ENCODE data around the gene ABCB10.

Gene ABCB10

DNA sequence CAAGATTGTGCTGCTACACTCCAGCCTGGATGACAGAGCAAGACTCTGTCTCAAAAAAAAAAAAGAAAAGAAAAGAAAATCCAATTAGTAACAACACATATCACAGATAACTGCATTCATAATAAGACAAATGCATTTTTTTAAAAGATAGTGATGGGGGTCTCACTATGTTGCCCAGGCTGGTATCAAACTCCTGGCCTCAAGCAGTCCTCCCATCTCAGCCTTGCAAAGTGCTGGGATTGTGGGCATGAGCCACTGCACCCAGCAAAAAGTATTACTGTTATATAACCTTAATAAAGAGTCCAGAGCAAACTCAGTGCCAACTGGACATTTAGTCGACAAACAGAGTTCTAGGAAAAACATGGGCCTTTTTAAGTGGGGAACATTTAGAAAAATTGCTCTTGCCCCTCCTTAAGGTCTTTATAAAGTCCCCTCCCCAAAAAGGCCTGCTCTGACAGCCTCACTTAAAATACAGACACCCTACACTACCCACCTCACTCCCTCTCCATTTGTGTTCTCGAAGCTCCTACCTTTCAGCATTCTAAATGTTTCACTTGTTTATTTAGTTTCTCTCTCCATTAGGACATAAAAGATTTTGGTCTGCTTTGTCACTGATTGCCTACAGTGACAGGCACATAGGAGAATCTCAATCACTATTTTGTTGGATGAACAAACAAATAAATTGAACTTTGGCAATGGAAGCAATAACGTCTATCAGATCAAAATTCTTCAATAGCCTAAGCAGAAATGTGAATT lies 7.5 kb downstream of the ABCB10 start:
- Mint-ChIP-seq H3K9me3 (no peaks in the 10 kb centered on the region), H3K27me3 (ENCODE audit: low read depth) (no peaks in the 10 kb centered on the region), H3K4me3 (no peak overlapping the region), H3K4me1 (peaks cover 12% of the 10 kb centered on the region), H3K36me3 (ENCODE audit: low read depth) (peaks cover 16% of the 10 kb centered on the region), H3K27ac (no peak overlapping the region)
- TF ChIP-seq, protein P1, sequence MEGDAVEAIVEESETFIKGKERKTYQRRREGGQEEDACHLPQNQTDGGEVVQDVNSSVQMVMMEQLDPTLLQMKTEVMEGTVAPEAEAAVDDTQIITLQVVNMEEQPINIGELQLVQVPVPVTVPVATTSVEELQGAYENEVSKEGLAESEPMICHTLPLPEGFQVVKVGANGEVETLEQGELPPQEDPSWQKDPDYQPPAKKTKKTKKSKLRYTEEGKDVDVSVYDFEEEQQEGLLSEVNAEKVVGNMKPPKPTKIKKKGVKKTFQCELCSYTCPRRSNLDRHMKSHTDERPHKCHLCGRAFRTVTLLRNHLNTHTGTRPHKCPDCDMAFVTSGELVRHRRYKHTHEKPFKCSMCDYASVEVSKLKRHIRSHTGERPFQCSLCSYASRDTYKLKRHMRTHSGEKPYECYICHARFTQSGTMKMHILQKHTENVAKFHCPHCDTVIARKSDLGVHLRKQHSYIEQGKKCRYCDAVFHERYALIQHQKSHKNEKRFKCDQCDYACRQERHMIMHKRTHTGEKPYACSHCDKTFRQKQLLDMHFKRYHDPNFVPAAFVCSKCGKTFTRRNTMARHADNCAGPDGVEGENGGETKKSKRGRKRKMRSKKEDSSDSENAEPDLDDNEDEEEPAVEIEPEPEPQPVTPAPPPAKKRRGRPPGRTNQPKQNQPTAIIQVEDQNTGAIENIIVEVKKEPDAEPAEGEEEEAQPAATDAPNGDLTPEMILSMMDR (IDR thresholded peaks at IDR 0.05; ENCODE audit: unreplicated experiment in 3 of 3): no peak

DNA sequence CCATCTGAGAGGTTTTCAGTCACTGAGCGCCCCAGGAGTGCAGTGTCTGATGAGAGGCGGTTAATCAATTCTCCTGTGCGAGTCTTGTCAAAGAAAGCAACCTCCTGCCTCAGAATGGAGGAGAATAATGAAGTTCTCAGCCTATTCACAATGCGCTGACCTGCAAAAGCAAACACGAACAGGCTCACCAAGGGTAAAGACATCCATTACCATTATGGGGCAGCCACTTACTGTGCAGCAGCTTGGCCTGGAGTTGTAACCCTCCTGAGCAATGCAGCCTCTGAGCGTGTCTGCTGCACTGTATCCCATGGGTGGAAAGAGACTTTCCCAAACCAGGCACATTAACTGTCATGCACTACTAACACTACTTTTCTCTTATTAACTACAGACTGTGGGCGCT lies 11.0 kb downstream of the ABCB10 start:
- Mint-ChIP-seq H3K4me1 (no peaks in the 10 kb centered on the region), H3K27ac (no peak overlapping the region), H3K27me3 (ENCODE audit: low read depth) (no peaks in the 10 kb centered on the region)

DNA sequence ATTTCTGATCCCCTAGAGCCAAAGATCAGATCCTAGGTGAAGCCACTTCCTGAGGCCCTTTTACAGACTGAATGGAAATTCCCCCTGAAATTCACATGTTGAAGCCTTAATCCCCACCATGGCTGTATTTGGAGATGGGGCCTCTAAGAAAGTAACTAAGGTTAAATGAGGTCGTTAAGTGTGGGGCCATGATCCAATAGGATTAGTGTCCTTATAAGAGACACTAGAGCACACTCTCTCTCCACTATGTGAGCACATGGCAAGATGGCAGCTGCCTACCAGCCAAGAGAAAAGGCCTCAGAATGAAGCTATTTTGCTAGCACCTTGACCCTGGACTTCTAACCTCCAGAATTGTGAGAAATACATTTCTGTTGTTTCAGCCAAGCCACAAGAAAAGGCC lies 13.9 kb downstream of the ABCB10 start:
- Mint-ChIP-seq H3K4me3 (no peak overlapping the region), H3K36me3 (ENCODE audit: low read depth) (peaks cover 59% of the 10 kb centered on the region), H3K27me3 (ENCODE audit: low read depth) (no peaks in the 10 kb centered on the region), H3K27ac (no peak overlapping the region), H3K4me1 (no peaks in the 10 kb centered on the region), H3K9me3 (no peaks in the 10 kb centered on the region)
- TF ChIP-seq, protein P1 (IDR thresholded peaks at IDR 0.05; ENCODE audit: unreplicated experiment in 3 of 3): no peak

More for the DNA sequence above, 11.0 kb downstream of the ABCB10 start:
- Mint-ChIP-seq H3K4me3 (no peak overlapping the region), H3K36me3 (ENCODE audit: low read depth) (peaks cover 42% of the 10 kb centered on the region), H3K9me3 (no peaks in the 10 kb centered on the region)
- TF ChIP-seq, protein P1 (IDR thresholded peaks at IDR 0.05; ENCODE audit: unreplicated experiment in 3 of 3): no peak

DNA sequence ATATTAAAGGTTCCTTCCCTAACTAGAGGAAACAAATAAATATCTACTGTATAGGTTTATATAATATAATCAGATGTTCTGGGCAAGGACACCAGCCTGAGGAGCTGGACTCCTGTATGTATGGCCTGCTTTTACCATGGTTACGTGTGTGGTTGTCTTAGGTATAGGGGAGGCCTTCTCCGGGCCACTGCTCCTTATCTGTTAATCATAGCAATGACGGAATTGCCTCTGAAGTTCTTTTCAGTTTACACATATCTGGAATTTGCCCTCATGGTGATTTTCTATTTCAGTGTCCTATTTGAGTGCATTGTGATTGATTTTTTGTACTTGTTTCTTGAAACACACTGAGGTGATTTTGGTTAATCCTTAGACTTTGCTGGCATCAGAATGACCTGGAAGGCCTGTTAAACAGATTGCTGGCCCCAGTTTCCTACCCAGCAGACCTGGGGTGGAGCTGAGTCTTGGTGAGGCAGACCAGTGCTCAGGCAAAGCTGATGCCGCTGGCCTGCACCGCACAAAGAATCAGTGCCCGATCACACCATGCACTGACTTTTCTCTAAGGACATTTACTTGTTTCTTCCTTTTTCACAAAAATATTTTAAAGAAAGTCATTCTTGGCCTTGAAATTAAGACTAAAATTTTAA lies 18.5 kb downstream of the ABCB10 start:
- H3K4me3 Mint-ChIP-seq: no peak overlapping the region
- H3K27ac Mint-ChIP-seq: no peak overlapping the region
- H3K27me3 Mint-ChIP-seq (ENCODE audit: low read depth): no peaks in the 10 kb centered on the region
- TF ChIP-seq, protein P1 (IDR thresholded peaks at IDR 0.05; ENCODE audit: unreplicated experiment in 3 of 3): no peak
- no peaks in the 10 kb centered on the region for H3K9me3 Mint-ChIP-seq
- peaks cover 73% of the 10 kb centered on the region for H3K36me3 Mint-ChIP-seq (ENCODE audit: low read depth)
- no peaks in the 10 kb centered on the region for H3K4me1 Mint-ChIP-seq

DNA sequence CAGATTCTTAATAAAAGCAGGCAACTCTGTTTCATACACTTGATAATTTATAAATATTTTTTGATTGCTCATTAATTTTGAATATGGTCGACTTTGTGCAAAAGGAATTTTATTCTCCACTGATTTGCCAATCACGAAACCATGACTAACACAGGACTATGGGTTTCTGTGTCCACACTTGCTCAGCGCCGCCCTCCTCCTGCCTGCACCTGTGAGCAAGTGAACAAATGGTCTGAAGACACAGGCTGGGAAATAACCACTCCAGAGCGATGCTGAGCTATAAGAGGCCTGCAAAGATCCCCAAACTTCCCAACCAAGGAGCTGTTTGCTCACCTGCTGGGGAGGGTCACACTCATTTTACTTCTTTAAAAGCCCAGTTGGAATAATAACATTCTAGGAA lies 19.6 kb downstream of the ABCB10 start:
- Mint-ChIP-seq H3K27me3 (ENCODE audit: low read depth) (no peaks in the 10 kb centered on the region), H3K4me3 (no peak overlapping the region)

More for the DNA sequence above, 19.6 kb downstream of the ABCB10 start:
- H3K4me1 Mint-ChIP-seq: no peaks in the 10 kb centered on the region
- H3K27ac Mint-ChIP-seq: no peak overlapping the region
- TF ChIP-seq, protein P1 (IDR thresholded peaks at IDR 0.05; ENCODE audit: unreplicated experiment in 3 of 3): no peak
- peaks cover 67% of the 10 kb centered on the region for H3K36me3 Mint-ChIP-seq (ENCODE audit: low read depth)
- no peaks in the 10 kb centered on the region for H3K9me3 Mint-ChIP-seq

Data from nephron (organoid).